Gastrocnemius medialis (tissue), 4 donors: Measurements from ENCODE around the gene NELFE. TPM values are rescaled to one million over a fixed set of nuclear protein-coding genes. Genes with fewer than 3 reads are reported as not detected.

Experiments used
- ATAC-seq, 2 donors: fragments of 150-250 bp; one replicate each; pipeline ENCODE4 v1.9.1; 2016
- DNase-seq, 2 donors: peaks; one replicate each; pipeline ENCODE4 v3.0.0-alpha.2; 2019
- H3K27ac ChIP-seq, 4 donors: fragments of 200-600 bp; sonication (generic); 1 replicate in 1 of 4; 2 replicates in 3 of 4; pipeline ENCODE4 v1.5.1; 2016 to 2018; ENCODE audit warnings: mild to moderate bottlenecking in 2 of 4, moderate library complexity in 1 of 4
- H3K27me3 ChIP-seq, 3 donors: fragments of 200-600 bp; sonication (generic) in 2 of 3; 1 replicate in 1 of 3; 2 replicates in 2 of 3; pipeline versions ENCODE4 v1.5.1 to v1.6.0; 2016 to 2019; ENCODE audit warnings: mild to moderate bottlenecking in 1 of 3, moderate library complexity in 1 of 3
- H3K36me3 ChIP-seq, 2 donors: fragments of 200-600 bp; sonication (generic) in 1 of 2; one replicate each; pipeline ENCODE4 v1.5.1; 2017 to 2018
- H3K4me1 ChIP-seq, 2 donors: fragments of 200-600 bp; sonication (generic) in 1 of 2; one replicate each; pipeline ENCODE4 v1.5.1; 2016 to 2017; ENCODE audit warnings: mild to moderate bottlenecking in 2 of 2
- H3K4me3 ChIP-seq, 4 donors: fragments of 200-600 bp; sonication (generic) in 3 of 4; 1 replicate in 1 of 4; 2 replicates in 3 of 4; pipeline ENCODE4 v1.5.1; 2016 to 2019; ENCODE audit warnings: mild to moderate bottlenecking in 2 of 4
- H3K9me3 ChIP-seq, 3 donors: fragments of 200-600 bp; sonication (generic) in 2 of 3; 1 replicate in 1 of 3; 2 replicates in 2 of 3; pipeline ENCODE4 v1.5.1; 2016 to 2019
- CTCF ChIP-seq, 5 experiments: fragments of 450-650 bp in 3 of 5; fragments of 200-600 bp in 2 of 5; sonication (generic) in 2 of 5; IDR thresholded peaks in 4 of 5; conservative IDR thresholded peaks in 1 of 5; 1 replicate in 4 of 5; 2 replicates in 1 of 5; pipeline ENCODE4 v1.5.1; 2016 to 2019; ENCODE audit warnings: antibody characterized with exemption in 5 of 5, mild to moderate bottlenecking in 3 of 5, moderate library complexity in 3 of 5
- POLR2A ChIP-seq, 2 donors: fragments of 450-650 bp; IDR thresholded peaks; one replicate each; pipeline ENCODE4 v1.6.1; 2017; ENCODE audit warnings: antibody characterized with exemption in 2 of 2, mild to moderate bottlenecking in 2 of 2, moderate library complexity in 2 of 2
- in situ Hi-C, 4 donors: fragments of 200-750 bp; cut with MboI; loops; one replicate each; pipeline versions ENCODE4 v1.15.0 to v1.8.0; 2017; ENCODE audit warnings: low sequenced_read_pairs in 4 of 4
- intact Hi-C: fragments of 100-400 bp; cut with DNase I; formaldehyde crosslinking; loops from one replicate; pipeline ENCODE4 v1.15.1; 2023; ENCODE audit warnings: low total_unique reads
- total RNA-seq, 4 donors: library from RNA; depleted of rRNA; stranded (reverse); fragments of >200 nt; gene quantifications; one replicate each; pipeline versions ENCODE4 v1.1.0 to v1.2.3, GENCODE V29; 2016

The NELFE gene
- total RNA-seq, 4 donors from 2014 or later, result 58.1 to 88.6 (median 78.7) TPM

GRCh38 chr6:31969712-31970603, 11.2 kb upstream of the NELFE start:
- no peak for DNase-seq
- Histone ChIP-seq H3K36me3 (peaks cover 0 to 41% of the 10 kb centered on the region in 2 donors), H3K27me3 (no peaks in the 10 kb centered on the region), H3K9me3 (no peaks in the 10 kb centered on the region), H3K27ac (peak overlapping the region; percentile 90 to 97 (median 92)), H3K4me1 (peaks cover 23 to 29% of the 10 kb centered on the region in 2 donors), H3K4me3 (peak overlapping the region in 2 of 4 donors; percentile 74 to 86)
- intact Hi-C loops (loop anchor here (10.0 kb wide), 3 partner anchors 205 to 1905 kb away; partner anchors contain the start of genes AGPAT1, CLIC1, POLR1H and PPP1R11), in situ Hi-C loops (loop anchor here (10.0 to 25.0 kb wide), 7 partner anchors 75 to 992 kb away; partner anchors contain the start of genes AGER (in 1 of the 4), AGPAT1 (in 1 of the 4), APOM (in 1 of the 4) and ATF6B (in 1 of the 4))
- no peak for ATAC-seq
- TF ChIP-seq CTCF (IDR thresholded peaks at IDR 0.05 in 4 of 5, conservative IDR thresholded peaks at IDR 0.05 in 1 of 5), result no peak
- TF ChIP-seq POLR2A (IDR thresholded peaks at IDR 0.05), result no peak

GRCh38 chr6:31968791-31969711, 10.3 kb upstream of the NELFE start:
- no peak for TF ChIP-seq CTCF (IDR thresholded peaks at IDR 0.05 in 4 of 5, conservative IDR thresholded peaks at IDR 0.05 in 1 of 5)
- TF ChIP-seq POLR2A (IDR thresholded peaks at IDR 0.05), result no peak
- peaks cover 0 to 44% of the 10 kb centered on the region in 2 donors for H3K36me3 ChIP-seq
- intact Hi-C loops, result no loop called here
- in situ Hi-C loops, result loop anchor here (25.0 kb wide), 6 partner anchors 93 to 993 kb away; partner anchors contain the start of genes AGER (in 1 of the 4), AGPAT1 (in 1 of the 4), APOM (in 1 of the 4) and ATF6B (in 1 of the 4)
- ATAC-seq, result no peak
- H3K4me3 ChIP-seq, result no peak overlapping the region
- DNase-seq, result no peak
- peaks cover 23 to 29% of the 10 kb centered on the region in 2 donors for H3K4me1 ChIP-seq
- H3K27ac ChIP-seq, result no peak overlapping the region
- no peaks in the 10 kb centered on the region for H3K9me3 ChIP-seq
- no peaks in the 10 kb centered on the region for H3K27me3 ChIP-seq

GRCh38 chr6:31968326-31968725, 9.6 kb upstream of the NELFE start:
- peaks cover 21 to 23% of the 10 kb centered on the region in 2 donors for H3K4me1 ChIP-seq
- in situ Hi-C loops, result loop anchor here (25.0 kb wide), 6 partner anchors 94 to 994 kb away; partner anchors contain the start of genes AGER (in 1 of the 4), AGPAT1 (in 1 of the 4), APOM (in 1 of the 4) and ATF6B (in 1 of the 4)
- H3K36me3 ChIP-seq, result peaks cover 0 to 51% of the 10 kb centered on the region in 2 donors
- no peaks in the 10 kb centered on the region for H3K9me3 ChIP-seq
- no peak overlapping the region for H3K4me3 ChIP-seq
- no peak for ATAC-seq
- DNase-seq, result no peak
- TF ChIP-seq POLR2A (IDR thresholded peaks at IDR 0.05) (no peak), CTCF (IDR thresholded peaks at IDR 0.05 in 4 of 5, conservative IDR thresholded peaks at IDR 0.05 in 1 of 5) (no peak)
- H3K27ac ChIP-seq, result no peak overlapping the region
- intact Hi-C loops, result no loop called here
- H3K27me3 ChIP-seq, result no peaks in the 10 kb centered on the region

GRCh38 chr6:31967926-31968320, 9.2 kb upstream of the NELFE start:
- Histone ChIP-seq H3K9me3 (no peaks in the 10 kb centered on the region), H3K27ac (no peak overlapping the region), H3K27me3 (no peaks in the 10 kb centered on the region), H3K36me3 (peaks cover 0 to 55% of the 10 kb centered on the region in 2 donors), H3K4me1 (peaks cover 17 to 19% of the 10 kb centered on the region in 2 donors), H3K4me3 (no peak overlapping the region)
- ATAC-seq (no peak), DNase-seq (no peak)
- intact Hi-C loops, result no loop called here
- TF ChIP-seq POLR2A (IDR thresholded peaks at IDR 0.05), result no peak
- no peak for TF ChIP-seq CTCF (IDR thresholded peaks at IDR 0.05 in 4 of 5, conservative IDR thresholded peaks at IDR 0.05 in 1 of 5)
- in situ Hi-C loops, result loop anchor here (25.0 kb wide), 6 partner anchors 94 to 994 kb away; partner anchors contain the start of genes AGER (in 1 of the 4), AGPAT1 (in 1 of the 4), APOM (in 1 of the 4) and ATF6B (in 1 of the 4)
